Measurements from ENCODE around the gene TTLL6. TPM values are rescaled to one million over a fixed set of nuclear protein-coding genes. Genes with fewer than 3 reads are reported as not detected.

Gene TTLL6
- total RNA-seq, 1 donor from 2014 or later = 0.07 TPM

DNA sequence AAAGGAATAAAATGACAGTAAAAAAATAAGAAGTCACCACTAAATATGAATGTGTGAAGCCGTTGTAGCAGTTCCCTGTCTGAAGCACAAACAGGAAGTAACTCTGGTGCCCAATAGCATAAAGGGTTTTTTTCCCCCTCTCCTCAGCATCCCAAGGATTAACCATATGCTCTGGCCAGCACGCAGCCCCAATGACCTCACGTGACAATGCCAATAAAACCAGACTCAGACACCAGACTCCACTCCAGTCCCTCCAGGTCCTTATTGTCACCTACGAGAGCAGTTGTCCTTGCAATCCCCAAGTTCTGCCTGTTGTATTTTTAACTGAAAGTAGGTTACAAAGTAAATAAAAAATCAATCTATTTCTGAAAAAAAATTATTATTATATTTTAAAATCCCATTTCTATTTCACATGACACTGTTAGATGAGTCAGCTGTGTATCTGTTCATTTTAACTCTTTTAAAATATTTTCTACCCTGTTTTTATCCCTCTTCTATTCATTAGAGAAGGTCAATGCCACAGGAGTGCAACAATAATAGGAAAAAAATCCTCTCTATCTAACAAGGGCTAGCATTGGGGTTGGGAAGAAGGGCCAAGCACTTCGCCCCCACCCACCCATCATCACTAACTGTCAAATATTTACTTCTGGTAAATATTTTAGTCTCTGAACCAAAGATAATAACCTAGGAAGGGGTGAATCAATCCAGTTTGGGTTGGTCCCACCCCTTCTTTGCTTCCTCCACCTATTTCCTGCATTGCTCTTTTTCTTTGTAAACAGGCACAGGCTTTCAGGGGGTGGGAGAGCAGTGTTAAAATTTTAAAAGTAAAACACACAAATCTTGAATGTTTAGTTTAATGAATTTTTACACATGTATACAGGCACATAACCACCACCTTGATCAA lies 101.3 kb downstream of the TTLL6 start:
- intact Hi-C loops (cut with micrococcal nuclease) = no loop called here

Other genes starting within 250 kb of the TTLL6 start
- gene HOXB4, start 238.9 kb downstream of the TTLL6 start, total RNA-seq = 6.6 and 6.9 TPM in 2 replicates
- 10.0 and 10.7 TPM in 2 replicates for gene HOXB3, start 227.0 kb downstream of the TTLL6 start, total RNA-seq
- 0.07 TPM in 1 of 2 replicates, not detected in the other for gene HOXB5, start 223.4 kb downstream of the TTLL6 start, total RNA-seq
- 0.30 TPM in 1 of 2 replicates, not detected in the other for gene HOXB6, start 212.2 kb downstream of the TTLL6 start, total RNA-seq
- 0.34 and 0.73 TPM in 2 replicates for gene HOXB7, start 206.2 kb downstream of the TTLL6 start, total RNA-seq
- gene HOXB8, start 201.9 kb downstream of the TTLL6 start, total RNA-seq = not detected in 2 replicates
- 0.09 TPM in 2 replicates for gene HOXB9, start 190.9 kb downstream of the TTLL6 start, total RNA-seq
- gene PRAC1, start 94.7 kb downstream of the TTLL6 start, total RNA-seq = not detected in 2 replicates
- not detected in 2 replicates for gene PRAC2, start 94.0 kb downstream of the TTLL6 start, total RNA-seq
- not detected in 2 replicates for gene HOXB13, start 88.5 kb downstream of the TTLL6 start, total RNA-seq
- gene CALCOCO2, start 13.8 kb upstream of the TTLL6 start, total RNA-seq = 116 and 129 TPM in 2 replicates
- gene ATP5MC1, start 75.6 kb upstream of the TTLL6 start, total RNA-seq = 114 and 120 TPM in 2 replicates
- gene UBE2Z, start 91.2 kb upstream of the TTLL6 start, total RNA-seq = 75.1 and 78.3 TPM in 2 replicates
- gene SNF8, start 127.6 kb upstream of the TTLL6 start, total RNA-seq = 128 and 134 TPM in 2 replicates
- not detected in 2 replicates for gene GIP, start 151.4 kb upstream of the TTLL6 start, total RNA-seq
- 0.02 TPM in 1 of 2 replicates, not detected in the other for gene IGF2BP1, start 180.2 kb upstream of the TTLL6 start, total RNA-seq

Data from T-helper 2 cell treated with Interferon-gamma antibody and Interleukin-4, amounts not matched to agents 100 ng/mL and 5 ng/mL, for 36 hours (primary cell).